HG03135 (cell line): ENCODE results near the gene ERGIC1.
"Not testable (repeated sequence)": the region's sequence is repeated elsewhere in the genome, so short reads cannot be mapped to it uniquely, and the experiment has no call there.

Experiments
- ATAC-seq: cut with Tn5 transposase; IDR thresholded peaks from one replicate; pipeline ENCODE4 v1.9.1; 2021; ENCODE audit warnings: mild to moderate bottlenecking, moderate library complexity; ENCODE audit not compliant: unreplicated experiment

Gene ERGIC1

GRCh38 chr5:172875505-172876279, 41.6 kb downstream of the ERGIC1 start:
- ATAC-seq: no peak

GRCh38 chr5:172876578-172876977, 42.5 kb downstream of the ERGIC1 start:
- ATAC-seq: no peak

DNA sequence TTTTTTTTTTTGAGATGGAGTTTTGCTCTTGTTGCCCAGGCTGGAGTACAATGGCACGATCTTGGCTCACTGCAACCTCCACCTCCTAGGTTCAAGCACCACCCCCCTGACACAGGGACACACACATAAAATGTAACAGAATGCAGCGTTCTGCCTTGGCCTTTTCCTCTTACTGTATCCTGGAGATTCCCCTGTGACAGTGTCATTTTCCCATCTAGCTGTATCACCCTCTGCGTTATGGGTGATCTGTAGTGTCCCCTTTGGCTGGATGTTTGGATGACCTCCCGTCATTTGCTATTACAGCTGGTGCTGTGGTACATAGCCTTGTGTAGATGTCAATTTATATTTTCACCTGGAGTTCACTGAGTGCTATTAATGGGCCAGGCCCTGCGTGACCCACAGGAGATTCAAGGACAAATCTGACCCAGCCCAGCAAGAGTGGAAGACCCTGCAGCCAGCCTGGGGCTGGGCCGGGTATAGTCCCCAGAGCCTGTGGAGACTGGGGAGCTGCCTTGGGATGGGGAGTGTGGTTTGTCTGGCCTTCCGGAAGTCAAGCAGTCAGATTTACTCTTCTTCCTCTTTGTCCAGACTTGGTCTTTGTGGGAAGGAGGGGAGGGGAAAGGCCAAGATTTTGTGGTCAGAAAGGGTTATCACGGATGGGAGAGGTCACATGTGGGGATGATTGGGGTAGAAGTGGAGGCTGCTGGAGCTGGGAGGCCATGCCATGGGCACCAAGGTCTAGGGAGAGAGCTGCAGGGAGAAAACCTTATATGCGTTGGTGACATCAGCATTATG, 43.6 kb downstream of the ERGIC1 start:
- ATAC-seq: no peak

DNA sequence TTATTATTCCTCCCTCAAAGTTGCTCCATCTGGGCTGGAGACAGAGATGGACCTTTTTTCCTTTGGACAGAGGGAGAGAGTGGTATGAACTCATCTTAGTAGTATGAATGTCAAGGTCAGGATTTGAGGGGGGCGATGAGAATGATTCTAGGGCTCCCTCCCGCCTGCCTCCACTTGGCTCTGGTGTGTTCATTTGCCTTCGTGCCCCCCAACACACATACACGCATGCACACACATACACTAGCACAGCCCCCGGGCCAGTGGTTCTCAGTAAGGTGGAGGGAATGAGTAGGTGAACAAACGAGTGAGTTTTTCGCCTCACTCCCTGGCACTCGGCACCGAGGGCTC, 44.5 kb downstream of the ERGIC1 start:
- no peak for ATAC-seq

- no peak for ATAC-seq
Observed at GRCh38 chr5:172878933-172879752, 45.1 kb downstream of the ERGIC1 start.

GRCh38 chr5:172881691-172882370, 47.8 kb downstream of the ERGIC1 start:
- no peak for ATAC-seq

GRCh38 chr5:172883066-172883465, 49.0 kb downstream of the ERGIC1 start:
- no peak for ATAC-seq

GRCh38 chr5:172885597-172886340, 51.7 kb downstream of the ERGIC1 start:
- no peak for ATAC-seq

- no peak for ATAC-seq
Observed at GRCh38 chr5:172886476-172886875, 52.4 kb downstream of the ERGIC1 start.

DNA sequence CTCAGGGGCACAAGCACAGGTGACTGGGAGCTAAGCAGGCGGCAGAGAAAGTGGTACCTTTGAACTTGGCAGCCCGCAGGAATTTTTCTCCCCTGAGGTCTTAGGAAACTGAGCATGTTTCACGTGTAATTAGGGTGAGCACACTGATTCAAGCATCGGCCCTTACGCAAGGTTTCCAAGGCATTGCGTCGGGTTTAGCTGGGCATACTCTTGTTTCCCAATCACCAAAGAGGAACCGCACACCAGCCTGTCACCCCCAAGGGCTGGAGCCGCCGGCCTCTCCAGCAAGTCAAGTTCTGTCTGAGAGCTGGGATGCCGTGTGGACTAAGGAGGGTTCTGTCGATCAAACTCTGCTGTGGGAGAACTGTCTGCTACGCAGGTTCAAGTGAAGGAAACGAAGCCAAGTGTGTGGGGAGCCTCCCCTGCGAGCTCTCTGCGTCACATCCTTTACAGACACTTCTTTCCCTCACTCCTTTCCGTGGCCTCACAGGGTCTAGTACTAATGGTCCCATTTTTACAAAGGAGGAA, 53.0 kb downstream of the ERGIC1 start:
- ATAC-seq: no peak

DNA sequence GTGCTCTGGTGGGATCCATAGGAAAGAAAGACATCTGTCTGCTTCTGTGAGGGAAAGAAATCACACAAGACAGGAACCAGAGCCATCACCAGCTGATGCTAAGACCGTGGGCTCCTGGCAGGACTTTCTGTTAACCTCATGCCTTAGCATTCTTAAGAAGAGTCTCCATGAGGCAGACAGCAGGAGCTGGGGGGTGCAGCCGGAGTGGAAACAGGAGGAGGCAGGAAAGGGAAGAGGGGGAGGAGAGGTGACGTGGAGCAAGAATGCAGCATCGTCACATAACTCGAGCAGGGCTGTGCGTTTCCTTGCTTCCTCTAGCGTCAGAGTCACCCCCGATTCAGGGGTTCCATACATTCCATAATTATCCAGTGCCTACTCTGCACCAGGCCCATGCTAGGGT, 53.6 kb downstream of the ERGIC1 start:
- no peak for ATAC-seq

- ATAC-seq: no peak
Observed at GRCh38 chr5:172890659-172891058, 56.6 kb downstream of the ERGIC1 start.

DNA sequence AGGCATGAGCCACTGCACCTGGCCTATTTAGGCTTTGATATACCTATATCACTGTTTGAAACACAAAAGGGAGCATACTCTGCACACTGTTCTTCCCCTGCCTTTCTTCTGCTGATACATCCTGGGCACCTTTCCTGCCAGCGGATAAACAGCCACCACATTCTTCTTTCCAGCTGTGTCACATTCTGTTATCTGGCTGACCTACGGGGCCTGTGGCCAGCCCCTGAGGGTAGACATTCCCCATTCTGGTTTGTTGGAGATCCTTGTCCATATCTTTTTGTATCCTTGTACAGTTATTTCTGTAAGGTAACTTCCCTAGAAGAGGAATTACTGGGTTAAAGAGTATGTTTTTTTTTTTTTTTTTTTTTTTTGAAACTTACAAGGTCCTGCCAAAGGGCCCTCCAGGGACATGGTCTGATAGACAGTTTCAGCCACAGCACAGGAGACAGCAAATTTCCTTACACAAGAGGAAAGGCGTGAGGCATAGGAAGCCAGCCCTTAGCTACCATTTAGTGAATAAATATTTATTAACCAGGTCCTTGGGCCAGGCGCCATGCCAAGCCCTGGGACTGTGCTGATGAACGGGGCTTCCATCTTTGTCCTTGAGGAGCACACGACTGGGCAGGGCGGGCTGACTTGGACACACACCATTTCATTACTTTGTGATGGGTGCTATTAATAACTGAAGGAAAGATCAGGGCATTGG, 57.8 kb downstream of the ERGIC1 start:
- ATAC-seq: no peak

GRCh38 chr5:172892713-172893112, 58.7 kb downstream of the ERGIC1 start:
- ATAC-seq: no peak

DNA sequence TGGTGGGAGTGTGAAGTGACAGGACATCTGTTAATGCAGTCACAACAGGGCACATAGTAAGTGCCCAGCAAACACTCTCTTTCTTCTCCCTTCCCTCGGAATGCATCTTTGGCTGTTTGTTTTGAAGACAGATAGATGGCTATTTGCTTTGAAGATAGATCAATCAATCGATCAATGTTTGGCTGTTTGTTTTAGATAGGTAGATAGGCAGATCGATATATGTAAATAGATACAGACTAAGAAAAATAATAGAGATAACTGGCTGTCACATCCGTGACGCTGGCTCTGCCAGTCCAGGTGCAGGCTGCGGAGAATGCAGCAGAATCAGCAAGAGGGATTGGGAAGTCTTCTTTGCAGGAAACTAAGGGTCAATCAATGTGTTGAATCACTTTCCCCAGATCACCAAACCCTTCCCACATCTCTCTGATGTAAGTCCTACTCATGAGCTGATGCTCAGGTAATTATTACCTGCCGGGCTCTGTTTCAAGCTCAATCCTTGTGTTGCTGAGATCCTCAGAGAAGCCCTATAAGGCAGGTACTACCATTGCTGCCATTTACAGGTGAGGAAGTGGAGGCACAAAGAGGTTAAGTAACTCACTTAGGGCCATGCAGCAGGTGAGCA, 60.8 kb downstream of the ERGIC1 start:
- no peak for ATAC-seq

GRCh38 chr5:172895549-172895948, 61.5 kb downstream of the ERGIC1 start:
- ATAC-seq: no peak

DNA sequence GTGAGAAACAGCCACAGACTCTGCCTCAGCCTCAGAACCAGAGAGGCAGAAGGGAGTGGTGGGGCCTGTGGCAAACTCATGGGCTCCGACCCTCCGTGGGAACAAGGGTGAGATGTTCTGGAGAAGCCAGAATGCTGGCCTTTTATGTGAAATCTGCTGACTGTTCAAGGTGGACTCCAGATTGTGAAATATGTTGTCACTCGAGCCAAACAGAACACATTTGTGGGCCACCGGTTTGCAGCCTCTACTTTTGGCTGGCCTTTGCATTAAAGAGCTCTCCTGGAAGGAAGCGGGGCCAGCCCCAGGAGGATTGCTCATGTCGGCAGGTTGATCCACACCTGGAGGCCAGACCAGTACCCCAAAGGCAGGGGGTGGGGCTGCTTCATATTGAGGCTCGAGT, 62.4 kb downstream of the ERGIC1 start:
- ATAC-seq: no peak

DNA sequence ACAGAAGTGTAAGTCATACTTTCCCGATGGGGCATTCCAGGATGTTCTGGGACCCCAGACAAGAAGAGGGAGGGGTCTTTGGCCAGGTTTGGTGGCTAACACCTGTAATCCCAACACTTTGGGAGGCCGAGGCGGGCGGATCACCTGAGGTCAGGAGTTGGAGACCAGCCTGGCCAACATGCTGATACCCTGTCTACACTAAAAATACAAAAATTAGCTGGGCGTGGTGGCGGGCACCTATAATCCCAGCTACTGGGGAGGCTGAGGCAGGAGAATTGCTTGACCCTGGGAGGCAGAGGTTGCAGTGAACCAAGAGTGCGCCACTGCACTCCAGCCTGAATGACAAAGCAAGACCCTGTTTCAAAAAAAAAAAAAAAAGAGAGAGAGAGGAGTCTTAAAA, 63.0 kb downstream of the ERGIC1 start:
- ATAC-seq: not testable (repeated sequence)
